ENCODE results near the gene SRGAP2C. TPM values are rescaled to one million over a fixed set of nuclear protein-coding genes. Genes with fewer than 3 reads are reported as not detected.

The SRGAP2C gene
- total and polyA plus RNA-seq, 4 donors = 1.9 to 11.9 (median 4.3) TPM

DNA sequence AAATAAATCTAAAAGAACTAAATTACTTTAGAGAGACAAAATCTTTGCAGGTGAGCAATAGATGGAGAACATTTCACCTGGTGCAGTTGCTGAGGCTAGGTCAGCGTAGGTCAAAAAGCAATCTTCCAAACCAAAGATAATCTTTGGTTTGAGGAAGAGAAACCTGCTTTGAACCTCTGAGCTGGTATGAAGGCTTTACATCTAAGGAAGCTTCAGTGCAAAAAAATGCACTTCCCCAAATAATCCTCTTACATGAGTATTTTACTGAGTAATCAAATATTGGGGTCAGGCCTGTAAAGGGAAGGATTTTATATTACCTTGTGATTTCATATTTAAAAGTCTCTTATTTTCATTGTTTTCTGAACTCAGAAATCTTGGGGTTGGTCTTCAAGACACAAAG, 223.6 kb downstream of the SRGAP2C start:
- 94% methylated on average over 1 of the region's 1 CpG for WGBS
- Histone ChIP-seq H3K4me1 (ENCODE audit: control insufficient read depth in 4 of 4, insufficient read depth in 4 of 4, low read length in 3 of 4) (no peaks in the 10 kb centered on the region), H3K9ac (ENCODE audit: low read depth in 1 of 2, low read length in 2 of 2) (no peak overlapping the region), H3K27me3 (ENCODE audit: control insufficient read depth in 4 of 4, insufficient read depth in 4 of 4, low read length in 3 of 4) (no peaks in the 10 kb centered on the region), H3K27ac (ENCODE audit: low read depth in 1 of 2, low read length in 2 of 2) (no peak overlapping the region), H3K9me3 (ENCODE audit: control insufficient read depth in 4 of 4, low read length in 3 of 4) (no peaks in the 10 kb centered on the region), H3K36me3 (ENCODE audit: control insufficient read depth in 4 of 4, insufficient read depth in 3 of 4, low read depth in 1 of 4, low read length in 3 of 4) (no peaks in the 10 kb centered on the region), H3K4me3 (ENCODE audit: low read depth in 1 of 3, low read length in 3 of 3) (no peak overlapping the region)
- no peak for DNase-seq (ENCODE audit: low spot score)
- TF ChIP-seq NR2F2 (IDR thresholded peaks at IDR 0.05) (no peak), FOXA1 (IDR thresholded peaks at IDR 0.05) (no peak), FOXA2 (IDR thresholded peaks at IDR 0.05) (no peak)

DNA sequence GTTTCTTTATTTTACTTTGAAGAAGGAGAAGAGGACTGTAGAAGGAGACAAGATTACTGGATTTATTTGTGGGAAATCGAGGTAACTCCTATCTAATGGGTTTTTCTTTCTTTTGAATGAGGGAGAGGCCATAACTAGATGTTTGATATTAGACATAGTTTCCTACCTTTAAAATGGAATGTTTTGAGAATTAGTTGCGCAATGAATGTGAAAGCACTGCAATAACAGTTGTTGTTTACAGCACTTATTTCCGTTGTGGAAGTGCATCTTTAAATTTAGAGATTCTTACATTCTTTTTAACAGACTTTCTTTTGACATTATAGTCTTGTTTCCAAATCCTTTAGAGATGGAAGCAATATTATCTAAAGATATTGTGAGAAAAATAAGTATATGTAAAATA, 229.0 kb downstream of the SRGAP2C start:
- H3K4me3 ChIP-seq (ENCODE audit: low read depth in 1 of 3, low read length in 3 of 3) = no peak overlapping the region
- H3K36me3 ChIP-seq (ENCODE audit: control insufficient read depth in 4 of 4, insufficient read depth in 3 of 4, low read depth in 1 of 4, low read length in 3 of 4) = no peaks in the 10 kb centered on the region
- WGBS = 75% methylated on average over 3 of the region's 3 CpGs
- H3K9me3 ChIP-seq (ENCODE audit: control insufficient read depth in 4 of 4, low read length in 3 of 4) = no peaks in the 10 kb centered on the region
- H3K27me3 ChIP-seq (ENCODE audit: control insufficient read depth in 4 of 4, insufficient read depth in 4 of 4, low read length in 3 of 4) = no peaks in the 10 kb centered on the region
- TF ChIP-seq, protein P1, sequence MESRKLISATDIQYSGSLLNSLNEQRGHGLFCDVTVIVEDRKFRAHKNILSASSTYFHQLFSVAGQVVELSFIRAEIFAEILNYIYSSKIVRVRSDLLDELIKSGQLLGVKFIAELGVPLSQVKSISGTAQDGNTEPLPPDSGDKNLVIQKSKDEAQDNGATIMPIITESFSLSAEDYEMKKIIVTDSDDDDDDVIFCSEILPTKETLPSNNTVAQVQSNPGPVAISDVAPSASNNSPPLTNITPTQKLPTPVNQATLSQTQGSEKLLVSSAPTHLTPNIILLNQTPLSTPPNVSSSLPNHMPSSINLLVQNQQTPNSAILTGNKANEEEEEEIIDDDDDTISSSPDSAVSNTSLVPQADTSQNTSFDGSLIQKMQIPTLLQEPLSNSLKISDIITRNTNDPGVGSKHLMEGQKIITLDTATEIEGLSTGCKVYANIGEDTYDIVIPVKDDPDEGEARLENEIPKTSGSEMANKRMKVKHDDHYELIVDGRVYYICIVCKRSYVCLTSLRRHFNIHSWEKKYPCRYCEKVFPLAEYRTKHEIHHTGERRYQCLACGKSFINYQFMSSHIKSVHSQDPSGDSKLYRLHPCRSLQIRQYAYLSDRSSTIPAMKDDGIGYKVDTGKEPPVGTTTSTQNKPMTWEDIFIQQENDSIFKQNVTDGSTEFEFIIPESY (IDR thresholded peaks at IDR 0.05) = no peak
- TF ChIP-seq NR2F2 (IDR thresholded peaks at IDR 0.05) (no peak), RAD21 (IDR thresholded peaks at IDR 0.05) (no peak)
- H3K4me1 ChIP-seq (ENCODE audit: control insufficient read depth in 4 of 4, insufficient read depth in 4 of 4, low read length in 3 of 4) = no peaks in the 10 kb centered on the region
- H3K27ac ChIP-seq (ENCODE audit: low read depth in 1 of 2, low read length in 2 of 2) = no peak overlapping the region
- no peak overlapping the region for H3K9ac ChIP-seq (ENCODE audit: low read depth in 1 of 2, low read length in 2 of 2)
- no peak for DNase-seq (ENCODE audit: low spot score)

DNA sequence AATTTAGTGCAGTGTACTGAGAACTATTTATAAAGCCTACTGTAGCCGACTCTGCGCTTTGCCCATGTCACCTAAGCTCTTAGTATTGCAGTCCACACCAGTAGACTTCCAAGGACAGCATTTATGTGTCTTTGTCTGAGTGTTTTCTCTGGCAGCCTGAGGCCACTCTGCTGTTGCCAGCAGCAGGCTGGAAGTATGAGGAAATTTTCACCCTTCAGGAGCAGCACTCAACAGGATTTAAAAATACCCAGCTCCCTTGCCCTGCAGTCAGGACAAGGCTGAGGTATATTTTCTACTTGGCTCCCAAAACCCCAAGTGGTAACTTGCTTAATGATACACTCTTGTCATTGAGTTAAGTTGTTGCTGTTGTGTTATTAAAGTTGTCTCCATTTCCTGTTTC, 230.1 kb downstream of the SRGAP2C start:
- no peak overlapping the region for H3K9ac ChIP-seq (ENCODE audit: low read depth in 1 of 2, low read length in 2 of 2)
- H3K4me3 ChIP-seq (ENCODE audit: low read depth in 1 of 3, low read length in 3 of 3) = no peak overlapping the region
- no peaks in the 10 kb centered on the region for H3K27me3 ChIP-seq (ENCODE audit: control insufficient read depth in 4 of 4, insufficient read depth in 4 of 4, low read length in 3 of 4)
- TF ChIP-seq, protein P2, sequence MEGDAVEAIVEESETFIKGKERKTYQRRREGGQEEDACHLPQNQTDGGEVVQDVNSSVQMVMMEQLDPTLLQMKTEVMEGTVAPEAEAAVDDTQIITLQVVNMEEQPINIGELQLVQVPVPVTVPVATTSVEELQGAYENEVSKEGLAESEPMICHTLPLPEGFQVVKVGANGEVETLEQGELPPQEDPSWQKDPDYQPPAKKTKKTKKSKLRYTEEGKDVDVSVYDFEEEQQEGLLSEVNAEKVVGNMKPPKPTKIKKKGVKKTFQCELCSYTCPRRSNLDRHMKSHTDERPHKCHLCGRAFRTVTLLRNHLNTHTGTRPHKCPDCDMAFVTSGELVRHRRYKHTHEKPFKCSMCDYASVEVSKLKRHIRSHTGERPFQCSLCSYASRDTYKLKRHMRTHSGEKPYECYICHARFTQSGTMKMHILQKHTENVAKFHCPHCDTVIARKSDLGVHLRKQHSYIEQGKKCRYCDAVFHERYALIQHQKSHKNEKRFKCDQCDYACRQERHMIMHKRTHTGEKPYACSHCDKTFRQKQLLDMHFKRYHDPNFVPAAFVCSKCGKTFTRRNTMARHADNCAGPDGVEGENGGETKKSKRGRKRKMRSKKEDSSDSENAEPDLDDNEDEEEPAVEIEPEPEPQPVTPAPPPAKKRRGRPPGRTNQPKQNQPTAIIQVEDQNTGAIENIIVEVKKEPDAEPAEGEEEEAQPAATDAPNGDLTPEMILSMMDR (IDR thresholded peaks at IDR 0.05; ENCODE audit: low read depth, low read length, missing input control) = no peak
- no peak for TF ChIP-seq JUND (IDR thresholded peaks at IDR 0.05)
- no peak for TF ChIP-seq HNF4G (IDR thresholded peaks at IDR 0.05)
- no peak overlapping the region for H3K27ac ChIP-seq (ENCODE audit: low read depth in 1 of 2, low read length in 2 of 2)
- H3K9me3 ChIP-seq (ENCODE audit: control insufficient read depth in 4 of 4, low read length in 3 of 4) = no peaks in the 10 kb centered on the region
- DNase-seq (ENCODE audit: low spot score) = no peak
- 84% methylated on average over 2 of the region's 2 CpGs for WGBS
- H3K4me1 ChIP-seq (ENCODE audit: control insufficient read depth in 4 of 4, insufficient read depth in 4 of 4, low read length in 3 of 4) = no peaks in the 10 kb centered on the region
- no peaks in the 10 kb centered on the region for H3K36me3 ChIP-seq (ENCODE audit: control insufficient read depth in 4 of 4, insufficient read depth in 3 of 4, low read depth in 1 of 4, low read length in 3 of 4)

DNA sequence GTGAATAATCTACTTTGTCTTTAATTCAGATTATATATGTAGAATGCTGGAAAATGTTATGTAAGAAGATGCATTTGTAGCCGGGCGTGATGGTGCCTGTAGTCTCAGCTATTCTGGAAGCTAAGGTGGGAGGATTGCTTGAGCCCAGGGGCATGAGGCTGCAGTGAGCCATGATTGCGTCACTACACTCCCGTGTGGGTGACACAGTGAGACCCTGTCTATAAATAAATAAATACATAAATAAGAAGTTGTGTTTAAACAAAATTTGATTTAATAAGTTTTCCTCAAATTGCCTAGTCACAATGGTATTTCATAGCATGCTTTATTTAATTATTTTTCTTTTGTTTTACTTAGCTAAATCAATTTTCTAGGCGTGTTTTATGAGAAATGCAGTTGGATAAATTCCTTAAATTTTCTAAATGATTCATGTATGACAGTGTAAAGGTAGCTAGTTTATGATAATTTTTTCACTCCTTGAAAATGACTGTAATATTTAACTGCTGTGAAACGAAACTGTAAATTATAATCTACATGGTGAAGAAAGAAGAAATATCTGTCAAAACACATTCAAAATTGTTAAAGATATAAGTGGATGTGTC, 232.6 kb downstream of the SRGAP2C start:
- no peak overlapping the region for H3K4me3 ChIP-seq (ENCODE audit: low read depth in 1 of 3, low read length in 3 of 3)
- H3K9ac ChIP-seq (ENCODE audit: low read depth in 1 of 2, low read length in 2 of 2) = no peak overlapping the region
- H3K9me3 ChIP-seq (ENCODE audit: control insufficient read depth in 4 of 4, low read length in 3 of 4) = no peaks in the 10 kb centered on the region
- no peak overlapping the region for H3K27ac ChIP-seq (ENCODE audit: low read depth in 1 of 2, low read length in 2 of 2)
- no peaks in the 10 kb centered on the region for H3K36me3 ChIP-seq (ENCODE audit: control insufficient read depth in 4 of 4, insufficient read depth in 3 of 4, low read depth in 1 of 4, low read length in 3 of 4)
- H3K27me3 ChIP-seq (ENCODE audit: control insufficient read depth in 4 of 4, insufficient read depth in 4 of 4, low read length in 3 of 4) = no peaks in the 10 kb centered on the region
- WGBS = 90% methylated on average over 6 of the region's 6 CpGs
- DNase-seq (ENCODE audit: low spot score) = no peak
- H3K4me1 ChIP-seq (ENCODE audit: control insufficient read depth in 4 of 4, insufficient read depth in 4 of 4, low read length in 3 of 4) = no peaks in the 10 kb centered on the region
- TF ChIP-seq SP1 (IDR thresholded peaks at IDR 0.05) (no peak), RXRA (IDR thresholded peaks at IDR 0.05) (no peak), TAF1 (conservative IDR thresholded peaks at IDR 0.05) (no peak), FOXA2 (IDR thresholded peaks at IDR 0.05) (no peak), GABPA (IDR thresholded peaks at IDR 0.05 in 1 of 2, conservative IDR thresholded peaks at IDR 0.05 in 1 of 2) (no peak), FOXA1 (IDR thresholded peaks at IDR 0.05) (no peak), HNF4G (IDR thresholded peaks at IDR 0.05) (no peak), NR2F2 (IDR thresholded peaks at IDR 0.05) (no peak), YY1 (IDR thresholded peaks at IDR 0.05) (no peak), JUND (IDR thresholded peaks at IDR 0.05) (no peak), RAD21 (IDR thresholded peaks at IDR 0.05) (no peak), EGR1 (IDR thresholded peaks at IDR 0.05; ENCODE audit: low read depth in 2 of 2) (no peak), HNF4A (conservative IDR thresholded peaks at IDR 0.05) (no peak)
- TF ChIP-seq, protein P3, sequence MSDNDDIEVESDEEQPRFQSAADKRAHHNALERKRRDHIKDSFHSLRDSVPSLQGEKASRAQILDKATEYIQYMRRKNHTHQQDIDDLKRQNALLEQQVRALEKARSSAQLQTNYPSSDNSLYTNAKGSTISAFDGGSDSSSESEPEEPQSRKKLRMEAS (IDR thresholded peaks at IDR 0.05) = no peak
- TF ChIP-seq, protein P4, sequence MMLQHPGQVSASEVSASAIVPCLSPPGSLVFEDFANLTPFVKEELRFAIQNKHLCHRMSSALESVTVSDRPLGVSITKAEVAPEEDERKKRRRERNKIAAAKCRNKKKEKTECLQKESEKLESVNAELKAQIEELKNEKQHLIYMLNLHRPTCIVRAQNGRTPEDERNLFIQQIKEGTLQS (IDR thresholded peaks at IDR 0.05) = no peak
- TF ChIP-seq, protein P1 (IDR thresholded peaks at IDR 0.05) = no peak
